ENCODE data around the gene TTF1.

The TTF1 gene

DNA sequence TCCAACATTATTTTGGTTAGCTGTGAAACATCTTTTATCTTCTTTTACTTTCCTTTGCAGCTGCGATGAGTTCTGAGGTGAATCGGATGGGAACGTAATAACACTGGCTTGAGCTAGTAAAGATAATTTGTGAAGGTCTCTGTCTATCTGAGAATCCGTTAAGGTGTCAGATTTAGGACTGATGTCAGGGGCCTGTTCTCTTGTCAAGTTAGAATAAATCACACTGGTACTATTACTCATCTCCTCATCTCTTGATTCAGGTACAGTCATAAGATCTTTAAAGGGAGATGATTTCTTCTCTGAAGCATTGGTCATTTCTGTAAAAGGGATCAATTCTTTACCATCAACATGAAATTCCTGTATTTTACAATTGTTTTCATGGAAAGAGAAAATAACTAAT, 78.1 kb downstream of the TTF1 start (continued):
- TF ChIP-seq, protein P1, sequence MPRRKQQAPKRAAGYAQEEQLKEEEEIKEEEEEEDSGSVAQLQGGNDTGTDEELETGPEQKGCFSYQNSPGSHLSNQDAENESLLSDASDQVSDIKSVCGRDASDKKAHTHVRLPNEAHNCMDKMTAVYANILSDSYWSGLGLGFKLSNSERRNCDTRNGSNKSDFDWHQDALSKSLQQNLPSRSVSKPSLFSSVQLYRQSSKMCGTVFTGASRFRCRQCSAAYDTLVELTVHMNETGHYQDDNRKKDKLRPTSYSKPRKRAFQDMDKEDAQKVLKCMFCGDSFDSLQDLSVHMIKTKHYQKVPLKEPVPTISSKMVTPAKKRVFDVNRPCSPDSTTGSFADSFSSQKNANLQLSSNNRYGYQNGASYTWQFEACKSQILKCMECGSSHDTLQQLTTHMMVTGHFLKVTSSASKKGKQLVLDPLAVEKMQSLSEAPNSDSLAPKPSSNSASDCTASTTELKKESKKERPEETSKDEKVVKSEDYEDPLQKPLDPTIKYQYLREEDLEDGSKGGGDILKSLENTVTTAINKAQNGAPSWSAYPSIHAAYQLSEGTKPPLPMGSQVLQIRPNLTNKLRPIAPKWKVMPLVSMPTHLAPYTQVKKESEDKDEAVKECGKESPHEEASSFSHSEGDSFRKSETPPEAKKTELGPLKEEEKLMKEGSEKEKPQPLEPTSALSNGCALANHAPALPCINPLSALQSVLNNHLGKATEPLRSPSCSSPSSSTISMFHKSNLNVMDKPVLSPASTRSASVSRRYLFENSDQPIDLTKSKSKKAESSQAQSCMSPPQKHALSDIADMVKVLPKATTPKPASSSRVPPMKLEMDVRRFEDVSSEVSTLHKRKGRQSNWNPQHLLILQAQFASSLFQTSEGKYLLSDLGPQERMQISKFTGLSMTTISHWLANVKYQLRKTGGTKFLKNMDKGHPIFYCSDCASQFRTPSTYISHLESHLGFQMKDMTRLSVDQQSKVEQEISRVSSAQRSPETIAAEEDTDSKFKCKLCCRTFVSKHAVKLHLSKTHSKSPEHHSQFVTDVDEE (CRISPR knock-in tag; IDR thresholded peaks at IDR 0.05): no peak
- TF ChIP-seq, protein P2, sequence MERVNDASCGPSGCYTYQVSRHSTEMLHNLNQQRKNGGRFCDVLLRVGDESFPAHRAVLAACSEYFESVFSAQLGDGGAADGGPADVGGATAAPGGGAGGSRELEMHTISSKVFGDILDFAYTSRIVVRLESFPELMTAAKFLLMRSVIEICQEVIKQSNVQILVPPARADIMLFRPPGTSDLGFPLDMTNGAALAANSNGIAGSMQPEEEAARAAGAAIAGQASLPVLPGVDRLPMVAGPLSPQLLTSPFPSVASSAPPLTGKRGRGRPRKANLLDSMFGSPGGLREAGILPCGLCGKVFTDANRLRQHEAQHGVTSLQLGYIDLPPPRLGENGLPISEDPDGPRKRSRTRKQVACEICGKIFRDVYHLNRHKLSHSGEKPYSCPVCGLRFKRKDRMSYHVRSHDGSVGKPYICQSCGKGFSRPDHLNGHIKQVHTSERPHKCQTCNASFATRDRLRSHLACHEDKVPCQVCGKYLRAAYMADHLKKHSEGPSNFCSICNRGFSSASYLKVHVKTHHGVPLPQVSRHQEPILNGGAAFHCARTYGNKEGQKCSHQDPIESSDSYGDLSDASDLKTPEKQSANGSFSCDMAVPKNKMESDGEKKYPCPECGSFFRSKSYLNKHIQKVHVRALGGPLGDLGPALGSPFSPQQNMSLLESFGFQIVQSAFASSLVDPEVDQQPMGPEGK (CRISPR knock-in tag; IDR thresholded peaks at IDR 0.05; ENCODE audit: borderline replicate concordance): no peak

DNA sequence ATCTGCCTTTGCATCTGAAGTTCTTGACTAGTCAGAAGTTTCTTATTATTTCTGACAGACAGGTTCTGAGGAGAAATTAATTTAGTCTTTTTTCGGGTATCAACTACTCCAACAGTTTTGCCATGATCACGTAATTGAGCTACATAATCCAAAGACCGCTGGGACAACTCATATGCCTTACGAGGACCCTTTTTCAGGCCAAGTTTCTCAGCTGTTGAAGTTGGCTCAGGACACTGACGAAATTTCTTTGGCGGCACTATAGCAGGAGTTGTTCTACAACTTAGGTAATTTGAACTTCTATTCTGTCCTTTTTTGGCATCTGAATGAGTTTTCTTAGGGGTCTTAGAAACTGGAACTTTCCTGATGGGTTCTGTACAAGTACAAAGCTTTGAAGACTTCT, 79.1 kb downstream of the TTF1 start:
- no peak for ATAC-seq

More for the DNA sequence above, 79.1 kb downstream of the TTF1 start:
- TF ChIP-seq ESRRG (CRISPR knock-in tag; IDR thresholded peaks at IDR 0.05): no peak
- TF ChIP-seq, protein P3, sequence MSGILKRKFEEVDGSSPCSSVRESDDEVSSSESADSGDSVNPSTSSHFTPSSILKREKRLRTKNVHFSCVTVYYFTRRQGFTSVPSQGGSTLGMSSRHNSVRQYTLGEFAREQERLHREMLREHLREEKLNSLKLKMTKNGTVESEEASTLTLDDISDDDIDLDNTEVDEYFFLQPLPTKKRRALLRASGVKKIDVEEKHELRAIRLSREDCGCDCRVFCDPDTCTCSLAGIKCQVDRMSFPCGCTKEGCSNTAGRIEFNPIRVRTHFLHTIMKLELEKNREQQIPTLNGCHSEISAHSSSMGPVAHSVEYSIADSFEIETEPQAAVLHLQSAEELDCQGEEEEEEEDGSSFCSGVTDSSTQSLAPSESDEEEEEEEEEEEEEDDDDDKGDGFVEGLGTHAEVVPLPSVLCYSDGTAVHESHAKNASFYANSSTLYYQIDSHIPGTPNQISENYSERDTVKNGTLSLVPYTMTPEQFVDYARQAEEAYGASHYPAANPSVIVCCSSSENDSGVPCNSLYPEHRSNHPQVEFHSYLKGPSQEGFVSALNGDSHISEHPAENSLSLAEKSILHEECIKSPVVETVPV (CRISPR knock-in tag; IDR thresholded peaks at IDR 0.05): no peak
- TF ChIP-seq RARB (CRISPR knock-in tag; IDR thresholded peaks at IDR 0.05): no peak
- no peak for TF ChIP-seq OSR1 (CRISPR knock-in tag; IDR thresholded peaks at IDR 0.05)
- no peak for TF ChIP-seq ARNTL (CRISPR knock-in tag; IDR thresholded peaks at IDR 0.05; ENCODE audit: borderline replicate concordance, low read depth)
- TF ChIP-seq, protein P4, sequence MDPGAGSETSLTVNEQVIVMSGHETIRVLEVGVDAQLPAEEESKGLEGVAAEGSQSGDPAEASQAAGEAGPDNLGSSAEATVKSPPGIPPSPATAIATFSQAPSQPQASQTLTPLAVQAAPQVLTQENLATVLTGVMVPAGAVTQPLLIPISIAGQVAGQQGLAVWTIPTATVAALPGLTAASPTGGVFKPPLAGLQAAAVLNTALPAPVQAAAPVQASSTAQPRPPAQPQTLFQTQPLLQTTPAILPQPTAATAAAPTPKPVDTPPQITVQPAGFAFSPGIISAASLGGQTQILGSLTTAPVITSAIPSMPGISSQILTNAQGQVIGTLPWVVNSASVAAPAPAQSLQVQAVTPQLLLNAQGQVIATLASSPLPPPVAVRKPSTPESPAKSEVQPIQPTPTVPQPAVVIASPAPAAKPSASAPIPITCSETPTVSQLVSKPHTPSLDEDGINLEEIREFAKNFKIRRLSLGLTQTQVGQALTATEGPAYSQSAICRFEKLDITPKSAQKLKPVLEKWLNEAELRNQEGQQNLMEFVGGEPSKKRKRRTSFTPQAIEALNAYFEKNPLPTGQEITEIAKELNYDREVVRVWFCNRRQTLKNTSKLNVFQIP (CRISPR knock-in tag; IDR thresholded peaks at IDR 0.05; ENCODE audit: borderline replicate concordance, low read depth): no peak
- no peak for TF ChIP-seq ISL1 (CRISPR knock-in tag; IDR thresholded peaks at IDR 0.05)
- no peak for TF ChIP-seq BACH2 (CRISPR knock-in tag; IDR thresholded peaks at IDR 0.05; ENCODE audit: borderline replicate concordance)
- TF ChIP-seq, protein P5, sequence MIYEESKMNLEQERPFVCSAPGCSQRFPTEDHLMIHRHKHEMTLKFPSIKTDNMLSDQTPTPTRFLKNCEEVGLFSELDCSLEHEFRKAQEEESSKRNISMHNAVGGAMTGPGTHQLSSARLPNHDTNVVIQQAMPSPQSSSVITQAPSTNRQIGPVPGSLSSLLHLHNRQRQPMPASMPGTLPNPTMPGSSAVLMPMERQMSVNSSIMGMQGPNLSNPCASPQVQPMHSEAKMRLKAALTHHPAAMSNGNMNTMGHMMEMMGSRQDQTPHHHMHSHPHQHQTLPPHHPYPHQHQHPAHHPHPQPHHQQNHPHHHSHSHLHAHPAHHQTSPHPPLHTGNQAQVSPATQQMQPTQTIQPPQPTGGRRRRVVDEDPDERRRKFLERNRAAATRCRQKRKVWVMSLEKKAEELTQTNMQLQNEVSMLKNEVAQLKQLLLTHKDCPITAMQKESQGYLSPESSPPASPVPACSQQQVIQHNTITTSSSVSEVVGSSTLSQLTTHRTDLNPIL (CRISPR knock-in tag; IDR thresholded peaks at IDR 0.05; ENCODE audit: low read depth): no peak
- TF ChIP-seq GLIS3 (CRISPR knock-in tag; IDR thresholded peaks at IDR 0.05): no peak
- TF ChIP-seq, protein P1 (CRISPR knock-in tag; IDR thresholded peaks at IDR 0.05): no peak
- TF ChIP-seq ZC3H10 (CRISPR knock-in tag; IDR thresholded peaks at IDR 0.05): no peak
- TF ChIP-seq ZNF565 (CRISPR knock-in tag; conservative IDR thresholded peaks at IDR 0.05; ENCODE audit: low read depth): no peak
- TF ChIP-seq SNAI2 (CRISPR knock-in tag; IDR thresholded peaks at IDR 0.05): no peak

Data from SK-N-SH treated with all-trans-retinoic acid at 6 μM for 48 hours (cell line).